Measurements from ENCODE around the gene TNFAIP8L3. TPM values are rescaled to one million over a fixed set of nuclear protein-coding genes. Genes with fewer than 3 reads are reported as not detected.

The TNFAIP8L3 gene
- total and polyA plus RNA-seq, 9 of the 15 experiments (the other 6 are each of a cell fraction or from before 2014, with no cell fraction given), result 0.13 TPM; not detected in 8

GRCh38 chr15:51044037-51044727 lies 50.5 kb downstream of the TNFAIP8L3 start (continued):
- TF ChIP-seq SPI1 (IDR thresholded peaks at IDR 0.05; ENCODE audit: borderline replicate concordance, low read depth, low read length) (no peak), SLC30A9 (CRISPR knock-in tag; IDR thresholded peaks at IDR 0.05) (no peak), ZBTB1 (CRISPR knock-in tag; IDR thresholded peaks at IDR 0.05; ENCODE audit: borderline replicate concordance, low read depth) (no peak), GTF2E2 (tag; IDR thresholded peaks at IDR 0.05) (no peak)

- Histone ChIP-seq H3K4me2 (ENCODE audit: insufficient read depth, low read length) (peak overlapping the region; percentile 33; the same call in 1 of the 2 replicates), H2AFZ (ENCODE audit: low read depth, low read length) (no peak overlapping the region), H3K27ac (ENCODE audit: extremely low read depth, low read depth, low read length) (no peak overlapping the region), H4K20me1 (replicated peaks; ENCODE audit: control insufficient read depth, insufficient read depth, low read length) (no peaks in the 10 kb centered on the region), H3K4me1 (replicated peaks in 1 of 2; ENCODE audit: control insufficient read depth in 2 of 2, insufficient read depth in 2 of 2, low read length in 2 of 2) (peaks cover 5 to 13% of the 10 kb centered on the region in 2 experiments; a peak in 4 of 5 replicates), H3K27me3 (ENCODE audit: control insufficient read depth in 2 of 2, insufficient read depth in 2 of 2, low read length in 2 of 2) (no peaks in the 10 kb centered on the region), H3K9me1 (ENCODE audit: control insufficient read depth, insufficient read depth, low read length) (no peaks in the 10 kb centered on the region), H3K9ac (ENCODE audit: insufficient read depth in 1 of 2, low read depth in 2 of 2, low read length in 2 of 2) (no peak overlapping the region), H3K36me3 (ENCODE audit: control insufficient read depth, insufficient read depth, low read length) (no peaks in the 10 kb centered on the region; the same call in 2 of the 3 replicates), H3K79me2 (ENCODE audit: control insufficient read depth, insufficient read depth, low read length) (peaks cover 19% of the 10 kb centered on the region), H3K9me3 (replicated peaks; ENCODE audit: control insufficient read depth, insufficient read depth, low read depth, low read length) (no peaks in the 10 kb centered on the region), H3K4me3 (no peak overlapping the region)
- ATAC-seq (no peak), FAIRE-seq (no peak), DNase-seq (ENCODE audit: extremely low read depth in 1 of 4, low spot score in 3 of 4) (no peak)
- ChIA-PET CTCF (ENCODE audit: low intra/inter-chr PET ratio) (no interaction called here), POLR2A (interaction anchor here (0.9 to 1.5 kb wide), 5 partner anchors 8 to 31 kb away, joined by 3 to 6 read pairs (median 4); no protein-coding TSS in a partner anchor)
- BruUV-seq (replicated peaks), result no TSS peak
- in situ Hi-C loops (cut with MboI), result no loop called here
- WGBS (ENCODE audit: insufficient coverage, low coverage, missing lambda C conversion rate), result no CpG with 5 or more reads among the region's 2 CpGs
- intact Hi-C loops (cut with micrococcal nuclease), result no loop called here
- TF ChIP-seq NFIX (CRISPR knock-in tag; IDR thresholded peaks at IDR 0.05; ENCODE audit: low read depth) (no peak), SNRNP70 (optimal IDR thresholded peaks at IDR 0.05; ENCODE audit: low read depth, low read length) (no peak), POLR2AphosphoS2 (IDR thresholded peaks at IDR 0.05; ENCODE audit: low read length) (no peak), NUFIP1 (IDR thresholded peaks at IDR 0.05; ENCODE audit: partially characterized antibody) (no peak), EZH2 (IDR thresholded peaks at IDR 0.05; ENCODE audit: borderline replicate concordance, low read depth, low read length) (no peak), EP400 (IDR thresholded peaks at IDR 0.05) (no peak), SOX6 (IDR thresholded peaks at IDR 0.05) (no peak), PURB (CRISPR knock-in tag; IDR thresholded peaks at IDR 0.05; ENCODE audit: low read depth) (no peak)
- TF ChIP-seq, protein P1, sequence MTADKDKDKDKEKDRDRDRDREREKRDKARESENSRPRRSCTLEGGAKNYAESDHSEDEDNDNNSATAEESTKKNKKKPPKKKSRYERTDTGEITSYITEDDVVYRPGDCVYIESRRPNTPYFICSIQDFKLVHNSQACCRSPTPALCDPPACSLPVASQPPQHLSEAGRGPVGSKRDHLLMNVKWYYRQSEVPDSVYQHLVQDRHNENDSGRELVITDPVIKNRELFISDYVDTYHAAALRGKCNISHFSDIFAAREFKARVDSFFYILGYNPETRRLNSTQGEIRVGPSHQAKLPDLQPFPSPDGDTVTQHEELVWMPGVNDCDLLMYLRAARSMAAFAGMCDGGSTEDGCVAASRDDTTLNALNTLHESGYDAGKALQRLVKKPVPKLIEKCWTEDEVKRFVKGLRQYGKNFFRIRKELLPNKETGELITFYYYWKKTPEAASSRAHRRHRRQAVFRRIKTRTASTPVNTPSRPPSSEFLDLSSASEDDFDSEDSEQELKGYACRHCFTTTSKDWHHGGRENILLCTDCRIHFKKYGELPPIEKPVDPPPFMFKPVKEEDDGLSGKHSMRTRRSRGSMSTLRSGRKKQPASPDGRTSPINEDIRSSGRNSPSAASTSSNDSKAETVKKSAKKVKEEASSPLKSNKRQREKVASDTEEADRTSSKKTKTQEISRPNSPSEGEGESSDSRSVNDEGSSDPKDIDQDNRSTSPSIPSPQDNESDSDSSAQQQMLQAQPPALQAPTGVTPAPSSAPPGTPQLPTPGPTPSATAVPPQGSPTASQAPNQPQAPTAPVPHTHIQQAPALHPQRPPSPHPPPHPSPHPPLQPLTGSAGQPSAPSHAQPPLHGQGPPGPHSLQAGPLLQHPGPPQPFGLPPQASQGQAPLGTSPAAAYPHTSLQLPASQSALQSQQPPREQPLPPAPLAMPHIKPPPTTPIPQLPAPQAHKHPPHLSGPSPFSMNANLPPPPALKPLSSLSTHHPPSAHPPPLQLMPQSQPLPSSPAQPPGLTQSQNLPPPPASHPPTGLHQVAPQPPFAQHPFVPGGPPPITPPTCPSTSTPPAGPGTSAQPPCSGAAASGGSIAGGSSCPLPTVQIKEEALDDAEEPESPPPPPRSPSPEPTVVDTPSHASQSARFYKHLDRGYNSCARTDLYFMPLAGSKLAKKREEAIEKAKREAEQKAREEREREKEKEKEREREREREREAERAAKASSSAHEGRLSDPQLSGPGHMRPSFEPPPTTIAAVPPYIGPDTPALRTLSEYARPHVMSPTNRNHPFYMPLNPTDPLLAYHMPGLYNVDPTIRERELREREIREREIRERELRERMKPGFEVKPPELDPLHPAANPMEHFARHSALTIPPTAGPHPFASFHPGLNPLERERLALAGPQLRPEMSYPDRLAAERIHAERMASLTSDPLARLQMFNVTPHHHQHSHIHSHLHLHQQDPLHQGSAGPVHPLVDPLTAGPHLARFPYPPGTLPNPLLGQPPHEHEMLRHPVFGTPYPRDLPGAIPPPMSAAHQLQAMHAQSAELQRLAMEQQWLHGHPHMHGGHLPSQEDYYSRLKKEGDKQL (CRISPR knock-in tag; IDR thresholded peaks at IDR 0.05; ENCODE audit: borderline replicate concordance), result no peak
- TF ChIP-seq, protein P2, sequence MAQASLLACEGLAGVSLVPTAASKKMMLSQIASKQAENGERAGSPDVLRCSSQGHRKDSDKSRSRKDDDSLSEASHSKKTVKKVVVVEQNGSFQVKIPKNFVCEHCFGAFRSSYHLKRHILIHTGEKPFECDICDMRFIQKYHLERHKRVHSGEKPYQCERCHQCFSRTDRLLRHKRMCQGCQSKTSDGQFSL (CRISPR knock-in tag; IDR thresholded peaks at IDR 0.05), result no peak
- TF ChIP-seq, protein P2 (tag; IDR thresholded peaks at IDR 0.05), result no peak
Observed at GRCh38 chr15:51038974-51039319, 55.8 kb downstream of the TNFAIP8L3 start.

Measured in K562 (cell line).